Right atrium auricular region (tissue), 2 donors: ENCODE results near the gene SLC16A7. TPM values are rescaled to one million over a fixed set of nuclear protein-coding genes. Genes with fewer than 3 reads are reported as not detected.

Experiments
- DNase-seq: peaks from one replicate; pipeline ENCODE4 v3.0.0-alpha.2; 2019; ENCODE audit warnings: low spot score
- H3K27ac ChIP-seq, 2 donors: fragments of 200-600 bp; sonication (generic); 1 replicate in 1 of 2; 2 replicates in 1 of 2; pipeline ENCODE4 v1.5.1; 2016 to 2019
- H3K27me3 ChIP-seq, 2 donors: fragments of 200-600 bp; sonication (generic); one replicate each; pipeline versions ENCODE4 v1.5.1 to v1.6.0; 2017 to 2019
- H3K36me3 ChIP-seq: fragments of 200-600 bp; sonication (generic); one replicate; pipeline ENCODE4 v1.5.1; 2016
- H3K4me1 ChIP-seq, 2 donors: fragments of 200-600 bp; sonication (generic); one replicate each; pipeline versions ENCODE4 v1.5.1 to v1.6.0; 2017 to 2019
- H3K4me3 ChIP-seq, 2 donors: fragments of 200-600 bp; sonication (generic); 1 replicate in 1 of 2; 2 replicates in 1 of 2; pipeline ENCODE4 v1.5.1; 2017 to 2019; ENCODE audit warnings: mild to moderate bottlenecking in 1 of 2, moderate library complexity in 1 of 2
- H3K9me3 ChIP-seq, 2 donors: fragments of 200-600 bp; sonication (generic); one replicate each; pipeline ENCODE4 v1.5.1; 2019
- total RNA-seq, 2 donors: library from RNA; depleted of rRNA; stranded (reverse); fragments of >200 nt; gene quantifications; one replicate each; pipeline ENCODE4 v1.1.0, GENCODE V29; 2016
- TF ChIP-seq, protein P1 (sequence below), 2 donors: fragments of 200-600 bp; sonication (generic); IDR thresholded peaks; one replicate each; pipeline ENCODE4 v1.5.1; 2019; ENCODE audit warnings: antibody characterized with exemption in 2 of 2

The SLC16A7 gene
- total RNA-seq, 2 donors from 2014 or later, result 61.0 to 139 TPM

DNA sequence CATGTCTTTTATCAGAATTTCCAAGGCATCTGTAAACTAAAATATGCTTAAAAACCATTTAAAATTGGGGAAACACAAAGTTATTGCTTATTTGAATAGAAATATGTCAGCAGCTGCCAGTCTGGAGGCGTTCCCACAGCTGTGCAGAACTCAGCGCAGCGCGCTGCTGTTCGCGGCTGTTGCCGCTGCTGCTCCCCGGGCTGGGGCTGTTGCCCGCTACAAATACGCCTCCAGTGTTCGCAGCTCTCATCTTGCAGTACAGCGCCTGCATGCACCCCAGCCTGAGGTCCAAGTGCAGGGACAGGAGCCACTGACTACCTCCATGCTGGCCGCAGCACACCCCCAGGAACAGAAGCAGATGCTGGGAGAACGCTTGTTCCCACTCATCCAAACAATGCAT is 216.2 kb downstream of the SLC16A7 start:
- DNase-seq, result no peak
- Histone ChIP-seq H3K27me3 (no peaks in the 10 kb centered on the region), H3K9me3 (no peaks in the 10 kb centered on the region), H3K36me3 (no peaks in the 10 kb centered on the region), H3K4me3 (no peak overlapping the region), H3K27ac (no peak overlapping the region), H3K4me1 (no peaks in the 10 kb centered on the region)
- TF ChIP-seq, protein P1, sequence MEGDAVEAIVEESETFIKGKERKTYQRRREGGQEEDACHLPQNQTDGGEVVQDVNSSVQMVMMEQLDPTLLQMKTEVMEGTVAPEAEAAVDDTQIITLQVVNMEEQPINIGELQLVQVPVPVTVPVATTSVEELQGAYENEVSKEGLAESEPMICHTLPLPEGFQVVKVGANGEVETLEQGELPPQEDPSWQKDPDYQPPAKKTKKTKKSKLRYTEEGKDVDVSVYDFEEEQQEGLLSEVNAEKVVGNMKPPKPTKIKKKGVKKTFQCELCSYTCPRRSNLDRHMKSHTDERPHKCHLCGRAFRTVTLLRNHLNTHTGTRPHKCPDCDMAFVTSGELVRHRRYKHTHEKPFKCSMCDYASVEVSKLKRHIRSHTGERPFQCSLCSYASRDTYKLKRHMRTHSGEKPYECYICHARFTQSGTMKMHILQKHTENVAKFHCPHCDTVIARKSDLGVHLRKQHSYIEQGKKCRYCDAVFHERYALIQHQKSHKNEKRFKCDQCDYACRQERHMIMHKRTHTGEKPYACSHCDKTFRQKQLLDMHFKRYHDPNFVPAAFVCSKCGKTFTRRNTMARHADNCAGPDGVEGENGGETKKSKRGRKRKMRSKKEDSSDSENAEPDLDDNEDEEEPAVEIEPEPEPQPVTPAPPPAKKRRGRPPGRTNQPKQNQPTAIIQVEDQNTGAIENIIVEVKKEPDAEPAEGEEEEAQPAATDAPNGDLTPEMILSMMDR (IDR thresholded peaks at IDR 0.05), result no peak

DNA sequence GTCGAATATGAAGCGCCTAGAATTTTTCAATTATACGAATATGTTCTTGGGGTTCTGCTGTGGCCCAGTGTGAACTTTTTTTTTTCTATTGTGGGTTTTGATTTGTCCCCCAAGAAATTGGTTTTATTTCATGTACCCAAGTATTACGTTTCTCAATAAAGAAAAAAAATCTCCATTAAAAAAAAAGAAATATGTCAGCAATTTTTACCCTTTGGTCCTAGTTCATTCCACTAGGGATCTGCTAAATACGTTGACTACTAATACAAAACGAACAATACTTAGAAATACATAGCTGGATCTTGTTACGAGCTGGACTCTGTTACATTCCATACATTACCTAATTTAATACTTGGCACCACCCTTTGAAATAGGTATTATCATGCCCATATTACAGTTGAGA is 216.9 kb downstream of the SLC16A7 start:
- Histone ChIP-seq H3K4me3 (no peak overlapping the region), H3K9me3 (no peaks in the 10 kb centered on the region), H3K36me3 (no peaks in the 10 kb centered on the region), H3K27ac (no peak overlapping the region), H3K27me3 (no peaks in the 10 kb centered on the region), H3K4me1 (no peaks in the 10 kb centered on the region)
- TF ChIP-seq, protein P1 (IDR thresholded peaks at IDR 0.05), result no peak
- no peak for DNase-seq

DNA sequence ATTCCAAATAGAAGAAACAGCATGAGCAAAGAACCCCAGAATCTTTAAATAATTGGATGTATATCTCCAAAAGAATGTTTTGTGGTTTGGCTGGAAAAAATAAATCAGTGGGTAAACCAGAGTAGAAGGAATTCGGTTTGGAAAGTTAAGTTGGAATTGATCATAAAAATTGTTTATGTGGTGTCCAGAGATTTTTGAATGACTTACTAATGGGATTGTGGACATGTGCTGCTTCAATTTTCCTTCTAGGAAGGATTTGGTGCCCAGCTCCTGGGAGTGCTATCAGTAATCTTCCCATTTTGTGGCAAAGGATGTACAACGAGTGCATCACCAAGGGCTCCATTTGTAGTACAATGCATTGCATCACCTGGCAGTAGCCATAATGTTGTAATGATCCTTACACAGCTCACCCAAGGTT is 224.8 kb downstream of the SLC16A7 start:
- H3K4me3 ChIP-seq, result no peak overlapping the region
- H3K27ac ChIP-seq, result no peak overlapping the region
- DNase-seq, result no peak
- H3K27me3 ChIP-seq, result no peaks in the 10 kb centered on the region
- H3K36me3 ChIP-seq, result no peaks in the 10 kb centered on the region
- no peaks in the 10 kb centered on the region for H3K4me1 ChIP-seq
- peaks cover 0 to under 1% of the 10 kb centered on the region in 2 donors for H3K9me3 ChIP-seq
- TF ChIP-seq, protein P1 (IDR thresholded peaks at IDR 0.05), result no peak

DNA sequence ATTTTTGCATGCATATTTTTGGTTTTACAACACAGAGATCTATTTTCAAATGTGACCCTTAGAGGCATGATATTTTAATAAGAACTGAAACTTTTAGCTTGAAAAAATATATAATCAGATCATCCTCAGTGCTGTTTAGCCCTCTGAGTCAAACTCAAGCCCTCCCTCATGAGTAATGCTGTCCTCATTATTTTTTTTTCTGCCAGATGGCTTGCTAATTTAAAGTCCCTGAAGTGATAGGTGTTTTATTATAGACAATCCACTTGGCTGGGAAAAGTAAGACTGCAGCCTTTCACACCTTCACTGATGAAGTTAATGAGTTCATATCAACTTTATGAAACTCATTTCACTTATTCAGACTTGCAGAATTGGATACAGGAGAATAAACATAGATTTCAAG is 227.7 kb downstream of the SLC16A7 start:
- H3K27ac ChIP-seq, result no peak overlapping the region
- no peaks in the 10 kb centered on the region for H3K4me1 ChIP-seq
- H3K9me3 ChIP-seq, result peaks cover 0 to 4% of the 10 kb centered on the region in 2 donors
- DNase-seq, result no peak
- H3K36me3 ChIP-seq, result no peaks in the 10 kb centered on the region
- H3K27me3 ChIP-seq, result no peaks in the 10 kb centered on the region
- H3K4me3 ChIP-seq, result no peak overlapping the region
- TF ChIP-seq, protein P1 (IDR thresholded peaks at IDR 0.05), result no peak

DNA sequence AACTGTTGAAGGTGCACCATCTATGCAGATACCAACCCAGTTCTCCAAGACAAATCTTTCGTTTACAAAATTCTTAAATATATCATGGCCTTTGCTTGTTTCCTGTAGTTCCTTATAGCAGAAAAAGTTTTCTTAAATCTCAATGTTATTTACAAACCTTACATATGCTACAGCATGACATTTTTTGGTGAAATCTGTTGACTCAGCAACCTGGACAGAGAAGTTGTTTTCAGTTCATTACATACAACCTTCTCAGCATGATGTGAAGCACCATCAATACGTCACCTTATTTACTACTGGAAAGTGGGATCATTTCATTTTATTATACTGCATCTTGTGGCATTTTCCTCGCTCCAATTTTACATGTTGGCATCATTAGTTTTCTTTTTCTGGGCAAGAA is 231.9 kb downstream of the SLC16A7 start:
- no peak overlapping the region for H3K27ac ChIP-seq
- H3K4me1 ChIP-seq, result no peaks in the 10 kb centered on the region
- TF ChIP-seq, protein P1 (IDR thresholded peaks at IDR 0.05), result no peak
- no peaks in the 10 kb centered on the region for H3K36me3 ChIP-seq
- no peak overlapping the region for H3K4me3 ChIP-seq
- H3K9me3 ChIP-seq, result peaks cover 0 to 4% of the 10 kb centered on the region in 2 donors
- no peak for DNase-seq
- no peaks in the 10 kb centered on the region for H3K27me3 ChIP-seq

DNA sequence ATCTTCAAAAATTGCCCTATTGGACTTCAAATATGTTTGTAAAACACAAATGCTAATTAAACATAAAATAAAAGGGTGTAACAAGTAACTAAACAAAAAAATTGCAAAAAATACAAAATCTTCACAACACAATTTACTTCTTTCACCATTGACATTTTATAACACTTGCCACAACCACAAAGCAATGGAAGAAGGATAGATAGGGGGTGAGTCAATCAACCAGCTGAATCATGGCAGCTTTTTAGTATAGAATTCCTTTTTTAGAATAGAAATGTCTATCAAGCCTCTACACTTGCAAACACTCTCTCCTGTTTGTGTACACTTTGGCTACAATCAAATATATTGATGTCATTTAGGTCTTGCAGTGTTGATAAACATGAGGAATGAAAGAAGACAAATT is 232.7 kb downstream of the SLC16A7 start:
- H3K27me3 ChIP-seq, result no peaks in the 10 kb centered on the region
- TF ChIP-seq, protein P1 (IDR thresholded peaks at IDR 0.05), result no peak
- no peaks in the 10 kb centered on the region for H3K36me3 ChIP-seq
- H3K4me3 ChIP-seq, result no peak overlapping the region
- peaks cover 0 to 4% of the 10 kb centered on the region in 2 donors for H3K9me3 ChIP-seq
- H3K27ac ChIP-seq, result no peak overlapping the region
- no peak for DNase-seq
- H3K4me1 ChIP-seq, result no peaks in the 10 kb centered on the region
